ENCODE data around the gene FBLN1.
"Not testable (repeated sequence)": the region's sequence is repeated elsewhere in the genome, so short reads cannot be mapped to it uniquely, and the experiment has no call there.

FBLN1 gene

GRCh38 chr22:45549762-45550378, 47.2 kb downstream of the FBLN1 start:
- no peak for DNase-seq

- DNase-seq: no peak
These were observed 47.7 kb downstream of the FBLN1 start for GRCh38 chr22:45550416-45550815.

DNA sequence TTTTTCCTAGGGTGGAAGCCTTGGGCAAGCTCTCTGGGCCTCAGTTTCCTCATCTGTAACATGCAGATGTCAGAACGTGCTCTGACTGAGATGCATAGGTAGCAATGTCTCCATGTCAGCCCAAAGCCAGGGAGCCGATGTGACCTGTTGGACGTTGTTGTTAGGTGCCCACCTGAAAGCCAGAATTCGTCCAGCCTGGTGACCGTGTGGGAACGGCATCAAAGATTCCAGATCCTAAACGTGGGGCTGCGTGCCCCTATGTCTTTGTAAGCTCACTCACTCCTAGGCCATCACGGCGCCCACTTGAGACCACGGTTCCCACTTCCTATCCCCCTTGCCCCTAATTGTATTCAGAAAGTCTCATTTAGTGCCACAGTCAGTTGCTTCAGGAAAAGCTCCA, 48.2 kb downstream of the FBLN1 start:
- no peak for DNase-seq

DNA sequence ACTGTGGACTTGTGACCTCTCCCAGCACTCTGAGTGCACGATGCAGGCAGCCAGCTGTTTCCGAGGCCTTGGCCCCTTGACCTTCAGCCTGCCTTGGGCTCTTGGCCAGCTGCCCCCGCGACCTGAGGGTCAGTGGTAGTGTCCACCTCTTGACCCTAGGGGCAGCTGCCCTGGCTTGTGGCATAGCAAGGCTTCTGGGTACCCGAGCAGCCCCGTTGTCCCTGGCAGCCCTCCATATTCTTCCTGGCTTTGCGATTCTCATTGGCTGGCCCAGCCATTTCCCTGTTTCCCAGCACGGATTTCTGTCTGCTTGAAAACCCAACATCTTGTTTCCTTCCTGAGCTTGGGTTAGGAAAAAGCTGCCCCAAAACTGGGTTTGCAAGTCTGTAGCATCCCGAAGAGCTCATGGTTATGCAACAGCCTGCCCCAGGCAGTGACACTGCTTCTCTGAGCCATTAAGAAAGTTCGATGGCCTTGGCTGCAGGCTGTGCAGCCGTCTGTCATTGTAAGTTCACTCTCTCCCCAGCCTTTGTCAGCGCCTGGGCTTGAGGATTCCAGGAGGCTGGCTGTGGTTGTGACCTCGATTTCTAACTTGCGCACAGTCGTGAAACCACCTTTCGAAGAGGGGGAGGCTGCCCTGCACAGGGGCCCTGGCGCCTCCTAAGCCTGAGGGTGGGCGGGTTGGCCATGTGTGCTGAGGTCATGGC, 48.8 kb downstream of the FBLN1 start:
- no peak for DNase-seq

- DNase-seq: no peak
These were observed 49.3 kb downstream of the FBLN1 start for GRCh38 chr22:45552017-45552411.

DNA sequence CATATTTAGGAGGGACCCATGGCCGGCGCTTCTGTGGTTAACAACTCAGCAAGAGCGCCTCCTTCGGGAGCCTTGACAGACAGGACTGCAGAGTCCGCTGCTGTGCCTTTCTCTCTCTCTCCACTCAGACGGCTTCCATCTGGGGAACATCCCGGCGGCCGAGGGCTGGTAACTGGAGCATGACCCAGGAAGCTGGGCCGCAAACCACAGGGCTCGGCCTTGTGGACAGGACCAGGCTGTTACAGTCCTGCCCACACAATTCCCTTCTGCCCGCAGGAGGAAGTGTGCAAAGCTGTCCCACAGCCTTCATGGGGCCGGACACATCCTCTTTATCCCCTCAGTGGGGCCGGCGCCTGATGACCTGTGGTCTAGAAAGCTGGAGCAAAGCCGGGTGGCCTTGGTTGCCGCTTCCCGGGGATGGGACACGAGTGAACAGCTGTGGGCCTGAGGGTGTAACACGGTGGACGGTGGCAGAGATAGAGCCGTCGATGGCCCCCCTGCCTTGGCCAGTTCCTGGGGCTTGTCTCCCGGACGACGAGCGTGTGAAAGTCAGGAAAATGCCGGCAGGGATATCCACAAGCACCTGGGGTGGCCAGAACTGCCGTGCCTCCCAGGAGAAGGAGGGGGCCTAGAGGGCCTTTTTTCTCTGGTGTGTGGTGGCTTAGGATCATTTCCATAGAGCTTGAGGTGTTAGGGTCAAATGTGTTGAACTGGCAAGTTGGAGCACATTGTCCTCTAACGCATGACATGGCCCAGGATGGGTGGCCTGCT, 50.1 kb downstream of the FBLN1 start:
- no peak for DNase-seq

DNA sequence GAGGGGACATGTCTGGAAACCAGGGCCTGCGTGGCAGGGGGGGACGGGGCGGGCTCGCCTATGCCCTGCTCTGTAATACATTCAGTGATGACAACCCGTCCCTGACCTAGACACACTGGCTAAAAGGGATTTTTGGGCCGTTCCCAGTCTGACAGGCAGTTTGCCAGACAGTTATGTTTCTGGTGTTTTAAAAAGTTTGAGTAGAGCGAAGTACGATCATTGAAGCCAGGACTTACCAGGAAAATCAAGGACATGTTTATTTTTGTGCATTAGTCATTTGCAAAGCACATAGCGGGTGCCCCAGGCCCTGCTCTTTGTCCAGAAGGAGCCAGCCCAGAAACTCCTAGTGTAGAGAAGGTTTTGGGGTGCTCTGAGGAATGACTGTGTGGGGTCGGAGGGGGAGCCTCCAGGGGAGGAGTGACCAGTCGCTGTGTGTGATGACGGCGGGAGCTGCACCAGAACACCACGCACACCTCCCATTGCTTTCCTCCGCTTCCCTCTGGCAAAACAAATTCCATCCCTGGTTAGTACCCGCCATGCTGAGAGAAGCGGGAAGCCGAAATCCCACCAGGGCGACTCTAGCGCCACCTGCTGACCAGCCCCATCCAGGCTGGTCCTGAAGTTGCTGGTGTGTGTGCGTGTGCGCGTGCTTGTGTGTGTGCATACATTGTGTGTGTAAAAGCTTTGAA, 50.8 kb downstream of the FBLN1 start:
- DNase-seq: peak; percentile 69

GRCh38 chr22:45554040-45554406, 51.3 kb downstream of the FBLN1 start:
- peak; percentile 69 for DNase-seq

DNA sequence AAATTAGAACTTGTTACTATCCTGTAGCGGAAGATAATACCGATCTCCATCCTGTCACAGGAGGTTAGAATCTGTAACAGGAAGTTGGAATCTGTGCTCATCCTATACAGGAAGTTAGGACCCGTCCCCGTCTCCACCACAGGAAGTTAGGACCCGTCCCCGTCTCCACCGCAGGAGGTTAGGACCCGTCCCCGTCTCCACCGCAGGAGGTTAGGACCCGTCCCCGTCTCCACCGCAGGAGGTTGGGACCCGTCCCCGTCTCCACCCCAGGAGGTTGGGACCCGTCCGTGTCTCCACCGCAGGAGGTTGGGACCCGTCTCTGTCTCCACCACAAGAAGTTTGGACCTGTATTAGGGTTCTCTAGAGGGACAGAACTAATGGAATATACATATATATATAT, 52.2 kb downstream of the FBLN1 start:
- no peak for DNase-seq

DNA sequence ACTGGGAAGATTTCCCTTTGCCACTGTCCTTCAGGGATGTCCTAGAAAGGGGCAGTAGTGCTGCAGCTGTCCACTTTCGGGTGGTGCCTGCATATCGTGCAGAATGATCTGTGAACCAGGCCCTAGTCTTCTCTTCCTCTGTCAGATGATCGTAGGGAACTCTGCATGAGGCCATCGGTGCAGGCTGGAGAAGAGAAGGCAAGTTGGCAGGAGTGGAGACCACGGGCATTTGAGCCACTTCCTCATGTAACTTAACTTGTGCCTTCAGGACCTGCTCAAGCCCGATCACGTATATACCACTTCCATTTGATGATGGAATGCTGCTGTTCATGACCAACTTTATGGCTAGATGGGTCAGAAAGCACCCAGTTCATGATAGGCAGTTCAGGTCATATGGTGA, 55.2 kb downstream of the FBLN1 start:
- DNase-seq: not testable (repeated sequence)

- DNase-seq: not testable (repeated sequence)
These were observed 57.4 kb downstream of the FBLN1 start for GRCh38 chr22:45560092-45560491.

- not testable (repeated sequence) for DNase-seq
These were observed 58.1 kb downstream of the FBLN1 start for GRCh38 chr22:45560761-45561160.

- no peak for DNase-seq
These were observed 59.4 kb downstream of the FBLN1 start for GRCh38 chr22:45562102-45562501.

GRCh38 chr22:45562537-45563361, 60.1 kb downstream of the FBLN1 start:
- DNase-seq: no peak

GRCh38 chr22:45563362-45564040, 60.8 kb downstream of the FBLN1 start:
- no peak for DNase-seq

GRCh38 chr22:45564349-45565030, 61.8 kb downstream of the FBLN1 start:
- DNase-seq: no peak

- DNase-seq: no peak
These were observed 62.5 kb downstream of the FBLN1 start for GRCh38 chr22:45565171-45565570.

DNA sequence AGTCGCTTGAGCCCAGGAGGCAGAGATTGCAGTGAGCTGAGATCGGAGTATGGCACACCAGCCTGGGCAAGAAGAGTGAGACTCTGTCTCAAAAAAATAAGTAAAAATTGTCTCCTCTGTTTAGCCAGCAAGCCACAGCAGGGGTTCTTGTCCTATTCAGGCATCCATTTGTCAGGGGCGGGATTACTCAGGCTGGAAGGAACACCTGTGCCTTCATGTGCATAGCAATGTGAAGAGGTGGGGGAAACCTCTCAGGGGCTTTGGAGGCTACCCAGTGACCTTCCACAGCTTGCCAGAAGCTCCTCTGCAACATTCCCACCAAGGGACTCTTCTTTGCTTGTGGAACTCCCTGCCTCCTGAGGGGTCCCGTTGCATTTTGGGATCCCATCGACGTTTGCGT, 63.3 kb downstream of the FBLN1 start:
- no peak for DNase-seq

DNA sequence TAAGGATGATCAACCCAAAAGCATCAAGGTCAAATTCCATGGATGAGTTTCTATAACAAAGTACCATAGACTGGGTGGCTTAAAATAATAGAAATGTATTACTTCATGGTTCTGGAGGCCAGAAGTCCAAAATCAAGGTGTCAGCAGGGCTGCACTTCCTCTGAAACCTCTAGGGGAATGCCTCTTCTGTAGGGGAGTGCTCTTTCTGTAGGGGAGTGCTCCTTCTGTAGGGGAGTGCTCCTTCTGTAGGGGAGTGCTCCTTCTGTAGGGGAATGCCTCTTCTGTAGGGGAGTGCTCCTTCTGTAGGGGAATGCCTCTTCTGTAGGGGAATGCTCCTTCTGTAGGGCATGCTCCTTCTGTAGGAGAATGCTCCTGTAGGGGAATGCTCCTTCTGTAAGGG, 65.5 kb downstream of the FBLN1 start:
- no peak for DNase-seq

GRCh38 chr22:45571089-45571488, 68.4 kb downstream of the FBLN1 start:
- no peak for DNase-seq

DNA sequence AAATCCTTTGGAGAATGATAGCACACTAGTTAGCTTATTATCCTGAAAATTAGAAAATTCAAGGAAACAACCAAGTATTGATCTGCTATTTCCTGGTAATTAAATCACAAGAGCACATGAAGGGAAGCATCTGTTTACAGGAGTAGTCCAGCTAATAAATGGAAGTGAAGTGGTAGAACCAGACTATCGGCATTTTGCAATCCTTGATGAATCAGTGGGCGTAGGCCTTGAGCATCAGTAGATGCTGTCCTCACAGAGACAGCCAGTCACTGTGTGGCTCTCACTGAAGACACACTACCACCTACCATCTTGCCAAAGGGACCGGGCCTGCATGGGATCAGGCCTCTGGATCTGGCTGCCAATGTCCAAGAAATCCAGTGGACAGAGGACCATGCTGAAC, 69.8 kb downstream of the FBLN1 start:
- DNase-seq: no peak
